ENCODE data around the gene GATA2. TPM values are rescaled to one million over a fixed set of nuclear protein-coding genes. Genes with fewer than 3 reads are reported as not detected.

Gene GATA2
- total RNA-seq, 1 experiment from 2014 or later: 7.1 TPM

- no peak for DNase-seq (ENCODE audit: extremely low read depth, low read depth)
Measured at GRCh38 chr3:128503164-128503651, 10.2 kb upstream of the GATA2 start.

- DNase-seq (ENCODE audit: extremely low read depth, low read depth): no peak
Measured at GRCh38 chr3:128502712-128503111, 9.7 kb upstream of the GATA2 start.

- no peak for DNase-seq (ENCODE audit: extremely low read depth, low read depth)
Measured at GRCh38 chr3:128501431-128501830, 8.4 kb upstream of the GATA2 start.

- DNase-seq (ENCODE audit: extremely low read depth, low read depth): no peak
Measured at GRCh38 chr3:128500556-128500955, 7.6 kb upstream of the GATA2 start.

- DNase-seq (ENCODE audit: extremely low read depth, low read depth): no peak
Measured at GRCh38 chr3:128499724-128500275, 6.8 kb upstream of the GATA2 start.

GRCh38 chr3:128498901-128499530 is 6.0 kb upstream of the GATA2 start:
- no peak for DNase-seq (ENCODE audit: extremely low read depth, low read depth)

GRCh38 chr3:128498127-128498626 is 5.2 kb upstream of the GATA2 start:
- no peak for DNase-seq (ENCODE audit: extremely low read depth, low read depth)

- DNase-seq (ENCODE audit: extremely low read depth, low read depth): no peak
Measured at GRCh38 chr3:128497305-128498126, 4.5 kb upstream of the GATA2 start.

GRCh38 chr3:128496602-128497304 is 3.8 kb upstream of the GATA2 start:
- no peak for DNase-seq (ENCODE audit: extremely low read depth, low read depth)

- no peak for DNase-seq (ENCODE audit: extremely low read depth, low read depth)
Measured at GRCh38 chr3:128496019-128496601, 3.1 kb upstream of the GATA2 start.

GRCh38 chr3:128495435-128495970 is 2.5 kb upstream of the GATA2 start:
- DNase-seq (ENCODE audit: extremely low read depth, low read depth): no peak

- no peak for DNase-seq (ENCODE audit: extremely low read depth, low read depth)
Measured at GRCh38 chr3:128494367-128494650, 1.3 kb upstream of the GATA2 start.

- DNase-seq (ENCODE audit: extremely low read depth, low read depth): no peak
Measured at GRCh38 chr3:128493570-128494366, 767 bp upstream of the GATA2 start.

- DNase-seq (ENCODE audit: extremely low read depth, low read depth): no peak
Measured at GRCh38 chr3:128491941-128492670, 895 bp downstream of the GATA2 start.

- no peak for DNase-seq (ENCODE audit: extremely low read depth, low read depth)
Measured at GRCh38 chr3:128491691-128491940, 1.4 kb downstream of the GATA2 start.

- no peak for DNase-seq (ENCODE audit: extremely low read depth, low read depth)
Measured at GRCh38 chr3:128490915-128491690, 1.9 kb downstream of the GATA2 start.

- no peak for DNase-seq (ENCODE audit: extremely low read depth, low read depth)
Measured at GRCh38 chr3:128490650-128490914, 2.4 kb downstream of the GATA2 start.

GRCh38 chr3:128489927-128490649 is 2.9 kb downstream of the GATA2 start:
- no peak for DNase-seq (ENCODE audit: extremely low read depth, low read depth)

Data from NCI-H460 (cell line).